Activated CD4-positive, alpha-beta memory T cell treated with anti-CD3 and anti-CD28 coated beads for 36 hours (primary cell): ENCODE results near the gene RASL11A. TPM values are rescaled to one million over a fixed set of nuclear protein-coding genes. Genes with fewer than 3 reads are reported as not detected.
"Not testable (repeated sequence)": the region's sequence is repeated elsewhere in the genome, so short reads cannot be mapped to it uniquely, and the experiment has no call there.

Experiments used
- CTCF ChIA-PET: fragments of 350-600 bp; sonication (Branson Sonifier 250); formaldehyde crosslinking; loops from one replicate; lab custom pipeline; 2021; ENCODE audit warnings: antibody characterized with exemption, inconsistent platforms; lab: Charles Lee
- POLR2A ChIA-PET: fragments of 350-600 bp; sonication (Branson Sonifier 250); formaldehyde crosslinking; loops from one replicate; lab custom pipeline; 2021; ENCODE audit warnings: antibody characterized with exemption; lab: Charles Lee
- DNase-seq: peaks from one replicate; pipeline ENCODE4 v3.0.0-alpha.2; 2020
- H3K27ac Mint-ChIP-seq: one replicate; pipeline ENCODE4 v1.8.0; 2021; ENCODE audit warnings: mixed read lengths
- H3K27me3 Mint-ChIP-seq: one replicate; pipeline ENCODE4 v1.8.0; 2021; ENCODE audit warnings: mixed read lengths
- H3K36me3 Mint-ChIP-seq: one replicate; pipeline ENCODE4 v1.8.0; 2021; ENCODE audit warnings: mixed read lengths
- H3K4me1 Mint-ChIP-seq: one replicate; pipeline ENCODE4 v1.8.0; 2021; ENCODE audit warnings: low read depth, mixed read lengths
- H3K4me3 Mint-ChIP-seq: one replicate; pipeline ENCODE4 v1.8.0; 2021; ENCODE audit warnings: mild to moderate bottlenecking, mixed read lengths
- H3K9me3 Mint-ChIP-seq: one replicate; pipeline ENCODE4 v1.8.0; 2021; ENCODE audit warnings: mixed read lengths
- intact Hi-C: fragments of 100-400 bp; cut with micrococcal nuclease; formaldehyde crosslinking; loops from one replicate; pipeline ENCODE4 v1.15.1; 2023
- total RNA-seq, 2 experiments: library from RNA; stranded (reverse); gene quantifications; one replicate each; pipeline ENCODE4 v1.2.3, GENCODE V29; 2021

RASL11A gene
- total RNA-seq, 2 experiments from 2014 or later, result 4.8 to 6.8 TPM

DNA sequence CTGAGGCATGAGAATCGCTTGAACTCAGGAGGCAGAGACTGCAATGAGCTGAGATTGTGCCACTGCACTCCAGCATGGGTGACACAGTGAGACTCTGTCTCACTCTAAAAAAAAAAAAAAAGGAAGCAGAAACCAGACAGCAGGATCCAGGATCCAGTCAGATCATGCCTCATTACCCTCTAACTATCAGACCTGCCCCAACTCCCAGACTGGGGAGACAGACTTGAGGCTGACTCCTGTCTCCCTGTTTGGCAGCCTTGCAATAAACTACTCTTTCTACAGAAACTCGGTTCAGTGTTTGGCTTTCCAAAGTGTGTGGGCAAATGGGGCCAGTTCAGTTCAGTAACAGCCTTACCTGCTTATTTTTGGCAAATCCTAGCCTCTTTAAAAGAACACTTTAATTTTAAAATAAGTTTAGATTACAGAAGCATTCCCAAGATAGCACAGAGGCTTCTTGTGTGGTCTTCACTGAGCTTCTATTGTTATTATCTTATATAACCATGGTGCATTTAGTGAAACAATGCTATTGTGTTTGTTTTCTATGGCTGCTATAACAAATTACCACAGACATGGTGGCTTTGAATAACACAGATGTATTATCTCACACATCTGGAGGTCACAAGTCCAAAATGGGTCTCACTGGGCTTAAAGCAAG, 18.5 kb downstream of the RASL11A start:
- Mint-ChIP-seq H3K9me3 (no peaks in the 10 kb centered on the region), H3K27me3 (no peaks in the 10 kb centered on the region), H3K4me1 (peaks cover 13% of the 10 kb centered on the region), H3K4me3 (no peak overlapping the region), H3K36me3 (no peaks in the 10 kb centered on the region), H3K27ac (no peak overlapping the region)
- intact Hi-C loops, result no loop called here
- ChIA-PET CTCF (no interaction called here), POLR2A (no interaction called here)
- DNase-seq, result no peak

- H3K4me3 Mint-ChIP-seq, result no peak overlapping the region
- CTCF ChIA-PET, result interaction anchor here (1.5 kb wide), 1 partner anchor 49 kb away, joined by 3 read pairs; no protein-coding TSS in a partner anchor
- peaks cover 24% of the 10 kb centered on the region for H3K4me1 Mint-ChIP-seq
- POLR2A ChIA-PET, result no interaction called here
- intact Hi-C loops, result no loop called here
- no peaks in the 10 kb centered on the region for H3K27me3 Mint-ChIP-seq
- H3K9me3 Mint-ChIP-seq, result no peaks in the 10 kb centered on the region
- no peak for DNase-seq
- H3K36me3 Mint-ChIP-seq, result no peaks in the 10 kb centered on the region
- H3K27ac Mint-ChIP-seq, result no peak overlapping the region
Measured at GRCh38 chr13:27290715-27291114, 20.1 kb downstream of the RASL11A start.

DNA sequence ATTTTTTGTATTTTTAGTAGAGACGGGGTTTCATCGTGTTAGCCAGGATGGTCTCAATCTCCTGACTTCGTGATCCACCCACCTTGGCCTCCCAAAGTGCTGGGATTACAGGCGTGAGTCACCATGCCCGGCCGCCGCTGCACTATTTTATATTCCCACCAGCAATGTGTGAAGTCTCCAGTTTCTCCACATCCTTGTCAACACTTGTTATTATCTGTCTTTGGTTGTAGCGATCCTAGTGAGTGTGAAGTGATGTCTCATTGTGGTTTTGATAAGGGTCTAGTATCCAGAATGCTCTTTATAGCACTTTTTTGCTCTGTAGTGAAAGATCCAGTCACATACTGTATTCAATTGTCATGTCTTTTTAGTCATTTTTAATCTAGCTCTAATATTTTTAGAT, 21.3 kb downstream of the RASL11A start:
- CTCF ChIA-PET, result interaction anchor here (1.5 kb wide), 1 partner anchor 48 kb away, joined by 3 read pairs; no protein-coding TSS in a partner anchor
- H3K36me3 Mint-ChIP-seq, H3K9me3 Mint-ChIP-seq, POLR2A ChIA-PET, DNase-seq, H3K27ac Mint-ChIP-seq, H3K27me3 Mint-ChIP-seq, H3K4me3 Mint-ChIP-seq: not testable (repeated sequence)
- peaks cover 24% of the 10 kb centered on the region for H3K4me1 Mint-ChIP-seq
- intact Hi-C loops, result loop anchor here (2.0 kb wide), 1 partner anchor 61 kb away; no protein-coding TSS in a partner anchor

DNA sequence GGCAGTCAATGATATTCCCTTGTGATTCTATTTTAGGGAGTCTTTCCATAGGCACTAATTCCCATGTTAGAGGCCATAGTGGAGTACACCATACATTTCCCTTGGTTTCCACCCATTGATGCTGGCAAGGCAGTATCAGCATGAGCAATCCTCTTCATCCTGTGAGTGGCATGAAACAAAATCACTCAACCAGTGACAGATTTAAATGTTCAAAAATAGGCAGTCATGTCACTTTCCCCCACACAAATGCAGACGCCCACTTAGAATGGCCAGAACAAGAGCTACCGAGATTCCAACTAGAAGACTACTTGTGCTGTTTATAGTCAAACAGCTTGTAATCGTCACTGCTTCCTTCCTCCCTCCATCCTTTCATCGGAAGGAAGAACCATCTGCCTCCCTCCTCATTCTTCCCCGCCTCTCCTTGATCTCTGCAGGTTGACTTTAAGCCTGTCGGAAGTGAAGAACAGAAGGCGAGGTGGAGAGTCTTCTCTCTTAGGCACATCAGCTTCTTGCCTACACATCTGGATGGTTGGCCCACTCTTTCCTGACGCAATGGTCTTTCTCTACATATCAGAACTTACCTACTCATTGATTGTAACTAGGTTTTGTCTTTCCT, 22.6 kb downstream of the RASL11A start:
- POLR2A ChIA-PET, result interaction anchor here (0.6 kb wide), 1 partner anchor 162 kb away, joined by 3 read pairs; no protein-coding TSS in a partner anchor
- DNase-seq, result peak; percentile 23
- no peaks in the 10 kb centered on the region for H3K36me3 Mint-ChIP-seq
- peak overlapping the region; percentile 24 for H3K27ac Mint-ChIP-seq
- intact Hi-C loops, result loop anchor here (2.0 kb wide), 1 partner anchor 60 kb away; no protein-coding TSS in a partner anchor
- peak overlapping the region; percentile 2 for H3K4me3 Mint-ChIP-seq
- H3K4me1 Mint-ChIP-seq, result peaks cover 24% of the 10 kb centered on the region
- no peaks in the 10 kb centered on the region for H3K27me3 Mint-ChIP-seq
- H3K9me3 Mint-ChIP-seq, result no peaks in the 10 kb centered on the region
- CTCF ChIA-PET, result interaction anchor here (0.9 to 2.0 kb wide), 3 partner anchors 19 to 308 kb away, joined by 3 to 6 read pairs (median 3); no protein-coding TSS in a partner anchor

DNA sequence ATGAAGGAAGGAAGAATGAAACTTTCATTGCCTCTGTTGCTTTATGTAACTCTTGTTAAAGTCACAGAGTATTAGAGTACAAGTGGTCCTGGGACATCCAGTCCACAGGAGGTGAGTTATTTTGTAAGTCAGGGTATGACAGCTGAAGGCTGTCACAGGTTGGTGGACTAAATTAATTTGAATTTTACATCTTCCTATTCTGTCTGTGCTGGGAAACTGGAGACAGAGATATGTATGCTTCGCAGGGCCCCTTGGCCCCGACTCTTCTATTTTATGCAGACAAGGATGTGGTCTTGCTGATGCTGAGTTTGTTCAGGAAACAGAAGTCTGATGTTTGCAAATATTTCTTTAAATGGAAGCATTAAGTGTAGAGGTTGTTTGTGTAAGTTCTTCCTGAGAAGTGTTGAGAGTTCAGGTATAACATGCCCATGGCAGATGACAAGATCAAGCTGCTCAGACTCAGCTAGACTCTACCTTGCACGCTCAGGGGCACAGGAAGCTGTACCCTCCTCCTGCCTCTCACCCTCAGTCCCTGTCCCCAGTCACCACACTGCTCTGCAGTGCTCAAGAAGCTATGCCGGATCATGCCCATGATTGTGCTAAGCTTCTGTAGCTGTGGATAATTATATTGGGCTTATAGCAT, 23.4 kb downstream of the RASL11A start:
- intact Hi-C loops, result loop anchor here (2.0 kb wide), 1 partner anchor 59 kb away; no protein-coding TSS in a partner anchor
- Mint-ChIP-seq H3K4me1 (peaks cover 24% of the 10 kb centered on the region), H3K27me3 (no peaks in the 10 kb centered on the region), H3K36me3 (no peaks in the 10 kb centered on the region), H3K4me3 (no peak overlapping the region), H3K9me3 (no peaks in the 10 kb centered on the region), H3K27ac (peak overlapping the region; percentile 24)
- ChIA-PET CTCF (interaction anchor here (0.9 to 2.0 kb wide), 3 partner anchors 19 to 309 kb away, joined by 3 to 6 read pairs (median 3); partner anchors contain the start of gene RASL11A), POLR2A (no interaction called here)
- peak; percentile 25 for DNase-seq

DNA sequence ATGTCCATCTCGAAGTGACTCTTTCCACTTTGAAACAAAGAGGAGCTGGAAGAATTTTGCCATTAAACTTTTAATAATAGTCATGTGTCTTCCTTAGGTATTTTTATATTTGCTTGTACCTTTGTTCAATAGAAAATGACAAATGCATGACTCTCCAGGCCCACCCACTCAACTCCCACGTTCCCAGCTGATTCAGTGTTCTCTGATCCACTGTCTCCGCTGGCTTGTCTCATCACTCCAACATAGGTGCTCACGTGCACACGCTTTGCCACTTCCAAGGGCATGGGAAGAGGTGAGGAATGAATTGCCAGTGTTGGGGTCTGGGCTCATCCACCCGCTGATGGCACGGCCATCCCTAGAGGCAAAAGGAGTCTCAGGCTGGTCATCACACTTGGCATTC, 24.5 kb downstream of the RASL11A start:
- CTCF ChIA-PET, result no interaction called here
- H3K9me3 Mint-ChIP-seq, result no peaks in the 10 kb centered on the region
- H3K27ac Mint-ChIP-seq, result no peak overlapping the region
- intact Hi-C loops, result no loop called here
- H3K27me3 Mint-ChIP-seq, result no peaks in the 10 kb centered on the region
- H3K36me3 Mint-ChIP-seq, result no peaks in the 10 kb centered on the region
- peaks cover 24% of the 10 kb centered on the region for H3K4me1 Mint-ChIP-seq
- POLR2A ChIA-PET, result no interaction called here
- H3K4me3 Mint-ChIP-seq, result no peak overlapping the region
- DNase-seq, result peak; percentile 19

- H3K27ac Mint-ChIP-seq, result no peak overlapping the region
- no peaks in the 10 kb centered on the region for H3K27me3 Mint-ChIP-seq
- no peak overlapping the region for H3K4me3 Mint-ChIP-seq
- no peaks in the 10 kb centered on the region for H3K36me3 Mint-ChIP-seq
- H3K9me3 Mint-ChIP-seq, result no peaks in the 10 kb centered on the region
- H3K4me1 Mint-ChIP-seq, result peaks cover 24% of the 10 kb centered on the region
- DNase-seq, result no peak
- intact Hi-C loops, result no loop called here
- CTCF ChIA-PET, result interaction anchor here (1.6 kb wide), 1 partner anchor 310 kb away, joined by 5 read pairs; no protein-coding TSS in a partner anchor
- POLR2A ChIA-PET, result no interaction called here
Measured at GRCh38 chr13:27295660-27296059, 25.0 kb downstream of the RASL11A start.

DNA sequence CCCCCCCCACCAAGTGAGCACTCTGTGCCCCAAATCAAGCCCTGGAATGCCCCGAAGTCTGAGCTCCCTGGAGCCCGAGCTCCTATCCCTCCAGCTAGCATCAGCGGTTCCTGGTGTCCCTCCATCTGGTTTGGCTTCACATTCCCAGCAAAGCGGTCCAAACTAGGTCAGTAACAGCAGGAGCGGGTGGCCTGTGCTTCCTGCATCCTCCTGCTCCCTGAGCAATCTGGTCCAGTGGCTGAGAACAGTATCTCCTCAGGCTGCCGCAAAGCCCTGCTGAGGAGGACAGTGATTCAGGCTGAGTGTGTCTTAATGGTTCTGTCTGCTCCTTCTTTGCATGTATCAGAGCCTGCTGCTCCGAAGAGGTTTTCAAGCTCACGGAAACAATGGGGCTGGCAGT, 25.9 kb downstream of the RASL11A start:
- ChIA-PET CTCF (interaction anchor here (1.6 kb wide), 1 partner anchor 311 kb away, joined by 5 read pairs; no protein-coding TSS in a partner anchor), POLR2A (no interaction called here)
- Mint-ChIP-seq H3K9me3 (no peaks in the 10 kb centered on the region), H3K4me3 (no peak overlapping the region), H3K36me3 (no peaks in the 10 kb centered on the region), H3K27ac (no peak overlapping the region), H3K4me1 (peaks cover 24% of the 10 kb centered on the region), H3K27me3 (no peaks in the 10 kb centered on the region)
- no peak for DNase-seq
- intact Hi-C loops, result no loop called here

GRCh38 chr13:27298849-27299248, 28.2 kb downstream of the RASL11A start:
- peaks cover 21% of the 10 kb centered on the region for H3K4me1 Mint-ChIP-seq
- CTCF ChIA-PET, result no interaction called here
- intact Hi-C loops, result no loop called here
- no peaks in the 10 kb centered on the region for H3K9me3 Mint-ChIP-seq
- H3K4me3 Mint-ChIP-seq, result no peak overlapping the region
- no peak for DNase-seq
- H3K27ac Mint-ChIP-seq, result no peak overlapping the region
- POLR2A ChIA-PET, result no interaction called here
- no peaks in the 10 kb centered on the region for H3K27me3 Mint-ChIP-seq
- H3K36me3 Mint-ChIP-seq, result no peaks in the 10 kb centered on the region

- DNase-seq, H3K27ac Mint-ChIP-seq, H3K27me3 Mint-ChIP-seq, POLR2A ChIA-PET, H3K4me1 Mint-ChIP-seq, H3K36me3 Mint-ChIP-seq, H3K9me3 Mint-ChIP-seq, intact Hi-C loops, H3K4me3 Mint-ChIP-seq: not testable (repeated sequence)
- CTCF ChIA-PET, result interaction anchor here (0.7 kb wide), 1 partner anchor 354 kb away, joined by 3 read pairs; no protein-coding TSS in a partner anchor
Measured at GRCh38 chr13:27300406-27300805, 29.8 kb downstream of the RASL11A start.

GRCh38 chr13:27300941-27301586, 30.4 kb downstream of the RASL11A start:
- Mint-ChIP-seq H3K4me1 (peaks cover 7% of the 10 kb centered on the region), H3K4me3 (no peak overlapping the region), H3K27me3 (peaks cover 2% of the 10 kb centered on the region), H3K27ac (no peak overlapping the region), H3K9me3 (no peaks in the 10 kb centered on the region), H3K36me3 (no peaks in the 10 kb centered on the region)
- DNase-seq, result no peak
- ChIA-PET CTCF (no interaction called here), POLR2A (no interaction called here)
- intact Hi-C loops, result no loop called here
